Hepatocyte (in vitro differentiated cells): ENCODE results near the gene IL17RB. TPM values are rescaled to one million over a fixed set of nuclear protein-coding genes. Genes with fewer than 3 reads are reported as not detected.

Experiments used
- DNase-seq: peaks from one replicate; pipeline ENCODE4 v3.0.0-alpha.2; 2016; ENCODE audit warnings: low spot score
- H2AFZ ChIP-seq: fragments of 200-600 bp; sonication (generic); 2 replicates; pipeline ENCODE4 v1.6.0; 2016; ENCODE audit warnings: antibody characterized with exemption, mild to moderate bottlenecking
- H3K27ac ChIP-seq: fragments of 200-600 bp; sonication (generic); 2 replicates; pipeline ENCODE4 v1.5.1; 2016; ENCODE audit warnings: mild to moderate bottlenecking
- H3K27me3 ChIP-seq: fragments of 200-600 bp; sonication (generic); 2 replicates; pipeline ENCODE4 v1.6.1; 2016
- H3K36me3 ChIP-seq: fragments of 200-600 bp; sonication (generic); replicated peaks from 2 replicates; pipeline ENCODE4 v1.5.1; 2016; ENCODE audit warnings: low read depth; ENCODE audit not compliant: insufficient read depth
- H3K4me1 ChIP-seq: fragments of 200-600 bp; sonication (generic); 2 replicates; pipeline ENCODE4 v1.5.1; 2016; ENCODE audit warnings: mild to moderate bottlenecking, moderate library complexity; ENCODE audit not compliant: insufficient read depth
- H3K4me2 ChIP-seq: fragments of 200-600 bp; sonication (generic); 2 replicates; pipeline ENCODE4 v1.6.0; 2016
- H3K4me3 ChIP-seq: fragments of 200-600 bp; sonication (generic); 2 replicates; pipeline ENCODE4 v1.5.1; 2016; ENCODE audit warnings: mild to moderate bottlenecking
- H3K79me2 ChIP-seq: fragments of 200-600 bp; sonication (generic); 2 replicates; pipeline ENCODE4 v1.6.0; 2017; ENCODE audit warnings: mild to moderate bottlenecking
- H3K9me2 ChIP-seq: fragments of 200-600 bp; sonication (generic); replicated peaks from 2 replicates; pipeline ENCODE4 v1.6.0; 2017; ENCODE audit warnings: mild to moderate bottlenecking; ENCODE audit not compliant: insufficient read depth
- H3K9me3 ChIP-seq: fragments of 200-600 bp; sonication (generic); 2 replicates; pipeline ENCODE4 v1.5.1; 2016; ENCODE audit warnings: low read depth, mild to moderate bottlenecking
- H4K20me1 ChIP-seq: fragments of 200-600 bp; sonication (generic); 2 replicates; pipeline ENCODE4 v1.6.0; 2016; ENCODE audit warnings: mild to moderate bottlenecking; ENCODE audit not compliant: insufficient read depth, poor library complexity, severe bottlenecking
- CTCF ChIP-seq: fragments of 200-600 bp; sonication (generic); IDR thresholded peaks from 2 replicates; pipeline ENCODE4 v1.5.1; 2016; ENCODE audit warnings: antibody characterized with exemption, mild to moderate bottlenecking; ENCODE audit not compliant: poor library complexity
- EZH2 ChIP-seq: fragments of 200-600 bp; sonication (generic); IDR thresholded peaks from 2 replicates; pipeline ENCODE4 v1.6.1; 2016; ENCODE audit warnings: antibody characterized with exemption, mild to moderate bottlenecking, borderline replicate concordance
- EZH2phosphoT487 ChIP-seq: fragments of 200-600 bp; sonication (generic); IDR thresholded peaks from one replicate; pipeline ENCODE4 v1.6.1; 2018; ENCODE audit warnings: antibody characterized with exemption, mild to moderate bottlenecking, low read depth, moderate library complexity; ENCODE audit not compliant: unreplicated experiment, severe bottlenecking
- WGBS: methylation state at CpG from one replicate; pipeline ENCODE4 v1.1.6; 2016; ENCODE audit warnings: low lambda C conversion rate; ENCODE audit errors: missing lambda C conversion rate; 5-methylcytosine and 5-hydroxymethylcytosine counted together
- polyA plus RNA-seq: library from polyadenylated mRNA; unstranded; fragments of >200 nt; fragmentation: Nextera tagmentation; extraction: Ambion mirVana; gene quantifications from 2 replicates; pipeline ENCODE4 v1.2.1, GENCODE V29; 2016
- total RNA-seq: library from RNA; depleted of rRNA; stranded (reverse); fragments of >200 nt; gene quantifications from 2 replicates; pipeline ENCODE4 v1.2.3, GENCODE V29; 2014

The IL17RB gene
- total and polyA plus RNA-seq, 2 experiments from 2014 or later = 14.1 to 17.4 TPM

GRCh38 chr3:53811143-53811927, 35.0 kb upstream of the IL17RB start:
- Histone ChIP-seq H3K4me3 (no peak overlapping the region), H3K9me3 (no peaks in the 10 kb centered on the region), H3K36me3 (no peaks in the 10 kb centered on the region), H3K27me3 (no peaks in the 10 kb centered on the region), H3K4me1 (peaks cover 12% of the 10 kb centered on the region), H4K20me1 (no peaks in the 10 kb centered on the region), H3K4me2 (no peak overlapping the region), H2AFZ (no peak overlapping the region), H3K79me2 (no peaks in the 10 kb centered on the region), H3K9me2 (no peaks in the 10 kb centered on the region), H3K27ac (no peak overlapping the region)
- no peak for DNase-seq
- TF ChIP-seq CTCF (no peak), EZH2 (no peak), EZH2phosphoT487 (no peak)
- WGBS = 96% methylated on average over 24 of the region's 24 CpGs

GRCh38 chr3:53812434-53812833, 33.9 kb upstream of the IL17RB start:
- TF ChIP-seq EZH2phosphoT487 (no peak), EZH2 (no peak), CTCF (no peak)
- Histone ChIP-seq H3K9me3 (no peaks in the 10 kb centered on the region), H3K27ac (no peak overlapping the region), H3K9me2 (no peaks in the 10 kb centered on the region), H4K20me1 (no peaks in the 10 kb centered on the region), H3K79me2 (no peaks in the 10 kb centered on the region), H3K36me3 (no peaks in the 10 kb centered on the region), H2AFZ (no peak overlapping the region), H3K4me1 (peaks cover 1% of the 10 kb centered on the region), H3K4me3 (no peak overlapping the region), H3K27me3 (no peaks in the 10 kb centered on the region), H3K4me2 (no peak overlapping the region)
- 87% methylated on average over 4 of the region's 4 CpGs for WGBS
- no peak for DNase-seq

- Histone ChIP-seq H3K9me2 (no peaks in the 10 kb centered on the region), H3K4me1 (no peaks in the 10 kb centered on the region), H3K79me2 (no peaks in the 10 kb centered on the region), H3K4me2 (no peak overlapping the region), H4K20me1 (no peaks in the 10 kb centered on the region), H3K36me3 (no peaks in the 10 kb centered on the region), H2AFZ (no peak overlapping the region), H3K27ac (no peak overlapping the region), H3K4me3 (no peak overlapping the region), H3K27me3 (no peaks in the 10 kb centered on the region), H3K9me3 (no peaks in the 10 kb centered on the region)
- TF ChIP-seq EZH2phosphoT487 (no peak), CTCF (no peak), EZH2 (no peak)
- WGBS = 97% methylated on average over 5 of the region's 5 CpGs
- no peak for DNase-seq
These were observed 33.1 kb upstream of the IL17RB start for GRCh38 chr3:53813229-53813628.
